D341Med (cell line): ENCODE results near the gene CD109.
A peak's percentile ranks its signal among the peaks of the same experiment; 100 is the strongest.
"Not testable (repeated sequence)": the region's sequence is repeated elsewhere in the genome, so short reads cannot be mapped to it uniquely, and the experiment has no call there.

ENCODE experiments used
- DNase-seq: peaks from one replicate; pipeline ENCODE4 v3.0.0; 2012; ENCODE audit warnings: low spot score

Gene CD109

DNA sequence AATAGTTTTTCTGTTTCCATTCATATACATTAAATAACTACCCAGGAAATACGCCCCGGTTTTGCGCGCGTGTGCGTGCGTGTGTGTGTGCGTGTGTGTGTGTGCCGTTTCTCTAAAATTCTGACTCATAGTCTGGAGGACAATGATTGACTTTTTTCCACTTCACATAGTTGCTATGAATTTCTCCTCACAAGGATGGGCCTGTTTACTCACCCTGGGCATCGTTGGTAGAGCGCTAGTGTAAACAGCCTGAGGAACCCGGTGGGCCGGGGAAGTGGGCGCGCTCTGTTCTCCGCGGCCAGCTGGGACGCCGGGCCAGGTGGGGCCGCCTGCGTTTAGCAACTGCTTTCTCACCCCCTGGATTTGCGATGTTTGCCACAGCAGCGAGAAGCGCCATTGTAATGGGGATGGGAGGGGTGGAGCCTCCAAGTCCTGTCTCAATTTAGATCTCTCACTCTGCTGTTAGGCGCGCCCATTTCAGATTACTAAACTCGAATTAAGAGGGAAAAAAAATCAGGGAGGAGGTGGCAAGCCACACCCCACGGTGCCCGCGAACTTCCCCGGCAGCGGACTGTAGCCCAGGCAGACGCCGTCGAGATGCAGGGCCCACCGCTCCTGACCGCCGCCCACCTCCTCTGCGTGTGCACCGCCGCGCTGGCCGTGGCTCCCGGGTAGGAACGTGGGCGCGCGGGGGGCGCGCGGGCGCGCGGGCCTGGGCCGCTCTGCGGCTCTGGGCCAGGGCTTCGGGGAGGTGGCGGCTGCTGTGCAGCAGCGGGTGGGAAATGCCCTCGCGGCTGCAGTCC, at the start of gene CD109:
Gene CD109, plus strand, starts transcription at position 585 of the 803 bp plus-strand sequence. Its CDS starts 13 bp downstream, at position 598.
- peak; percentile 35 for DNase-seq

DNA sequence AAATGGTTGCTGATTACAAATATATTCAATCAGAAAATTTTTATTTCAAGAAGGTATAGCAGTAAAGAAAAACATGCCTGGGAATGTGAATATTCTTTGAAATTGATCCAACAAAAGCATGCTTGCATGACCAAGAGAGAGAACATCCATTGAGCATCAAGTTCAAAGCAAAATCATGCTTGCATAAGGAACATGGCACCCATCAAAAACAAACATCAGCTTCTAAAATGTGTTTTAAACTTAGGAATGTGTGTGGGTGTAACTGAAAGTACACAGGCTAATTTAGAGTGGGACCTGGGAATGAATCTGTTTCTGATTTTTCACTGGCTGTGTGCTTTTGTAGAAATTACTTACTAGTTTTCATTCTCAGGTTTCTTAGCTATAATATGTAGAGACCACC, 47.8 kb upstream of the CD109 start:
- no peak for DNase-seq

DNA sequence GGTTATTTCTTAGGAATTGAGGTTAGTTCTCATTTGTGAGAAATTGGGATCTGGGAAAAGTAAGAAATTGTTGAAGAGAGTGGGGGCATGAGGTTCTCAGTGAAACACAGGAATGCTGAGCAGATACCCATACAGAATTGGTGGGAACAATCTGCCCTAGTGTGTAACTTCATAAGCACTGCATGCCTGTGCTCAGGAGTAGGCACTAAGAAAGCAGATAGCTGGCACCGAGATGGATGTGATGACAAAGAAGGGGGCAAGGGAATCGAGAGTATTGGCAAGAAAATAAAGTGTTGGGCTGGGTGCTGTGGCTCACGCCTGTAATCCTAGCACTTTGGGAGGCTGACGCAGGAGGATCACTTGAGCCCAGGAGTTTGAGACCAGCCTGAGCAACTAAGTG, 46.2 kb upstream of the CD109 start:
- no peak for DNase-seq

DNA sequence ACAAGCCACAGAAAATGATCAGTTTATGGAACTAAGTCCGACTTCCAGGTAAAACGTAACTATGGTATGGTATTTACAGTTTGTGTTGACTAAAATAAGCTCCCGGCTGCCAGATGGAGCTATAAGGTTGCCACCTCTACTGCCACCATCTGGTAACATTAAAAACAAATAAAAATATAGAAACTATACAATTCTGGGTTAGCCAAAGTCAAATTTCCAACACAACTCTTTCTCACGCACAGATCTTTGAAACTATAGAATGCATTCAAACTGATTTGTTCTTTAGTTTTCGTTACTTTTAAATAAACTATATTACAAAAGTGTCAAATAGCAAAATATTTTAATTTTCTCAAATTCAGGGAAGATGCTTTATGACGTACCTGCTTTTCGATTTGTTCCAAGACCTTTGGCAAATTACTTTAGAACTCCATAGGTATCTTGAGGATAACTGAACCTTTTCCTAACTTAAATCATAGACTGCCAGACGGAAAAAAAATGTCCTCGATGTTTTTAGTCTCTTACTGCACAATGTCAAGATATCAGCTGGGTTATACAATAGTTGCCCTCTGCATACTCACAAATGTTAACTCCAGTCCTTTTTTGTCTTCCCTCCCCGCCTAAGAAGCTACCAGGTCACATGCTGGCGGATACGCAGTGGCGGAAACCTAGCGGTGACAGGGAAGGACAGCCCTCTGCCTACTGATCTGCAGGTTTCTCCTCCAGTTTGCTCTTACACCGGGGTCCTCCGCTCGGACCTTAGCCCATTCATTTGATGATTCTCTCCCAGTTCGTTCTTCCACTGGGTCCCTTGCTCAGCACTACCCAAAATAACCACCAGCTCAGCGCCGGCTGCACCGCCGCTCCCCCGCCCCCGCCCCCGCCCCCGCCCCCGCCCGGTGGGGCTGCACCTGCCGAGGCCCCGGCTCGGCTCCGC, 43.1 kb upstream of the CD109 start:
- DNase-seq: peak; percentile 83

DNA sequence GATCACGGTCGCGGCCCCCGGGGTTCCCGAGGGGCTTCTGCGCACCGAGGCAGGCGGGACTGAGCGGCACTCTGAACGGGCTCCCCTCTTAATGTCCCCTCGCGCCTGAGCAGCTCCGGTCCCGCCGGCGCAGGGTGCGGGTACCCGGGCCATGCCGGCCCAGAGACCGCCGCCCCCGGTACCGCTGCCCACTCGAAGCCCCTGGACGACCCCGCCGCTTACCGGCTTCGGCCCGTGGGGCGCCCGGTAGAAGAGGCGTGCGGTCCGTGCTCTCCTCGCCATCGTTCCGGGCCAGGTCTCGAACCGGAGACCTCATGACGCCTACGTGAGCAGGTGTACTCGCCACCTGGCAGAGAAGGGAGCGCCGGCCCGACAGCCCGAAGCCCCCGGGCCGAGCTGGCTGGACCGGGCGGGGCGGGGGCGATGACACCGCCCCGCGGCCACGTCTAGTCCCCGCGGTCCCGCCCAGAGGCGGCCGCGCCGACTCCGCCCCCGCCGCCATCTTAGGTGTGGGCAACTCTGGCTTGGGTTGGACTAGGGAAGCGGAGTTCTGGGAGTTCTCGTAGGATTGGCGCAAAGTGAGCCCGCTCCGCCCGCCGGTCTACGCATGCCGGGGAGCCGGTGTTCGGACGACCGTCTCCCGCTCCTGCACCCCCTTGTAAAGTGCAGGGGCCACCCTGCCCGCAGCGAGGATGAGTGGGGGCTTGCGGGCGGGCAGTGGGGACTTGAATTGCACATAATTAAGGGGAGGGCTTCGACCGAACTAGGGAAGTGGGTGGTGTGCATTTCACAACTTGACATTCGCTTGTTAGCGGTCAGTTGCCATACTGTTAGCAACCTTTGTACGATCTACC, 42.2 kb upstream of the CD109 start, which contains the start of gene SLC17A5:
Gene SLC17A5, minus strand, starts transcription at position 422 of the 854 bp plus-strand sequence. Its CDS starts 106 bp downstream, at position 316.
- peak; percentile 94 for DNase-seq

DNA sequence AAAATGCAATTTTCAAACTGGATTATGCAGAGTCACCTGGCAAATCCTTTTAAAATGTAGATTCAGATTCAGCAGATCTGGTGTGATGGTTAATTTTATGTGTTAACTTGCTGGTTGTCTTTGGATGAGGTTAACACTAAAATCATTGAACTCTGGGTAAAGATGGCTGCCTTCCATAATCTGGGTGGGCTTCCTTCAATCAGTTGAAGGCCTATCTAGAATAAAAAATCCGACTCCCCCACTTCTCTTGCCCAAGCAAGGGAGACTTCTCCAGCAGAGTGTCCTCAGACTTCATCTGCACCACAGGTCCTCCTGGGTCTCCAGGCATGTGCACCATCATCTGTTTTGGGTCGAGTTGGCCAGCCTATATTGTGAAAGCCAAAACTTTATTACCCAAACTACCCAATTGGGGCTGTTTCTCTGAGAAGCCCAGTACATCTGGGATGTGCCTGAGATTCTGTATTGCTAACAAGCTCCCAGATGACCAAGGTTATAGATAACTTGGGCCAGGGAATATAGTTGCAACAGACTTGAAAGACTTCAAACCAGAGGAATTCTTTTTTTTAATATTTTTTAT, 40.6 kb upstream of the CD109 start:
- DNase-seq: no peak

DNA sequence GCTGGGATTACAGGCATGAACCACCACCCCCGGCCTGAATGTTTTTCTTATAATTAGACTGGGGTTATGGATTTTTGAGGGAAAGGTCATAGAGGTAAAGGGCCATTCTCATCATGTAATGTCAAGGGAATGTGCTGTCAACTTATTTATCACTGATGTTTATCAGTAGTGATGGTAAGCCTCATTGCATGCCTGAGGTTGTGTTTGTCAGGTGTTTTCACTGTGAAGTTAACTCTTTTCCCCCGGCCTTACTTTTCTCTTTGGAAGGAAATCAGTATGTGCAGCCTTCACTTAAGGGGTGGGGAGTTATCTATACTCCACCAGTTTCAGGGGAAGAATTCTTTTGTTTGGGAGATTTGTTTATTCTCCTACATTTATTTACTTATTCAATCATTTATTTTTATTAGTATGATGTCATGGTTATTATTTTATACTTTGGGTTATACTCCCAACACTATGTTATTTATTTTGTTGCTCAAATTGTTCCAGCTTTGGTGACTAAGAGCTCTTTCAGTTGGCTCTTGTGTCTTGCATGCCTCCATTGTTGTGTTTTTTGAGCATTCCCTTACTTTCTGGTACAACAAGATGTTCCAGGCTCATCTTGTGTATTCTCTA, 39.4 kb upstream of the CD109 start:
- DNase-seq: no peak

DNA sequence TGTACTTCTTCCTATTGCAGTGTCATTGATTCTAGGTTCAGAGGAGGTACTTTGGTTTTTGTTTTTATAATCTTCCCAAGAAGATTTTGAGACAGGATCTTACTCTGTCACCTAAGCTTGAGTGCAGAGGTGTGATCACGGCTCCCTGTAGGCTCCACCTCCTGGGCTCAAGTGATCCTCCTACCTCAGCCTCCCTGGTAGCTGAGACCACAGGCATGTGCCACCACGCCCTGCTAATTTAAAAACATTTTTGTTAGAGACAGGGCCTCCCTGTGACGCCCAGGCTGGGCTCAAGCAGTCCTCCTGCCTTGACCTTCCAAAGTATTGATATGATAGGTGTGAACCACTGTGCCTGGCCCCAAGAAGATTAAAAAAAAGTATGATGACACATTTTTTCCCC, 38.8 kb upstream of the CD109 start:
- no peak for DNase-seq

DNA sequence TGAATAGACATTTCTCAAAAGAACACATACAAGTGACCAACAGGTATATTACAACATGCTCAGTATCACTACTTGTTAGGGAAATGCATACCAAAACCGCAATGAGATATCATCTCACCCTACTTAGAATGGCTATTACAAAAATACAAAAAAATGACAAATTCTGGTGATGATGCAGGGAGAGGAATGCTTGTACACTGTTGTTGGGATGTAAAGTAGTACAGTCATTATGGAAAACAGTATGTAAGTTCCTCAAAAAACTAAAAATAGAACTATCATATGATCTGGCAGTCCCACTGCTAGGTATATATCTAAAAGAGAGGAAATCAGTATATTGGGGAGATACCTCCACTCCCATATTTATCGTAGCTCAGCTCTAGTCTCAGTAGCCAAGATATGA, 31.3 kb upstream of the CD109 start:
- no peak for DNase-seq

DNA sequence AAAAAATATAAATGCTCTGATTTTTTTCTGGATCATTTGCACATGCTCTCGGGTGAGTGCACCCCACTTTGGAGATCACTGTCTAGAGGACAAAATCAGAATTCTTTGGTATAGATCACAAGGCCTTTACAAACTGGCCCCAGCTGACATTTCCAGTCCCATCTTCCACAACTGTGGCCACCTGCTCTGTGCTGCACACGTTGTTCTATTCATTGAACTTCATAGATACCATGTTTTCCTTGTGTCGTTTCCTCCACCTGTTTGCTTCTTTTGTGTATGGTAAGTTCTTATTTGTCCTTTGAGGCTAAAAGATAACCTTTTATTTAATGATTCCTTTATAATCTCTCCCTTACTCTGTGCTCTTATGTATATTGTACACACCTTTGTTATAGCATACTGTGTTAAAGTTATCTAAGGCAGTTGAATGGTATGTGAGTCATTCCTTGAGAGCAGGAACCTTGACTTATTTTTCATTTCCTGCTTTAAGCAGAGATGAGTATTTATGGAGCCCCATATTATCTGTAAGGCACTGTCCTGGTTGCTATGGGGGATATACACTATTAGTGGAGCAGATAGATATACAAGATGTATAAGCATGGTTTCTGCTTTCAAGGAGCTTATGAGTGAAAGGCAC, 30.2 kb upstream of the CD109 start:
- DNase-seq: no peak

DNA sequence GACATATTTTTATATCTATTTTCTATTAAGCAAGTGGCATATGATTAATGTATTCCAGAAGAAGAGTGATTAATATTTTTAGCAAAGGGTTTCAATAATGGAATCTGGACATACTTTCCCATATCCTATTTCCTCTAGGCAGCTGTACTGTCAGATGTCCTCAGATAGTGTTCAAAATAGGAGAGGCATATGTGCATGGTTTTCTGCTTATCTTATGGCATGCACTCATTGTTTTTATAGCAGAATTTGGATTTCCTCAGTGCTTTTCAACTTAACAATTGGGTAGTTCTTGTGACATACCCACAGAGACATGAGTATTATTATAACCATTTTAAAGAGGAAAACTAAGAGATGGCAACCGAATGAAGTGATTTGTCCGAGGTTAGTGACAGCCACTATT, 29.6 kb upstream of the CD109 start:
- no peak for DNase-seq

DNA sequence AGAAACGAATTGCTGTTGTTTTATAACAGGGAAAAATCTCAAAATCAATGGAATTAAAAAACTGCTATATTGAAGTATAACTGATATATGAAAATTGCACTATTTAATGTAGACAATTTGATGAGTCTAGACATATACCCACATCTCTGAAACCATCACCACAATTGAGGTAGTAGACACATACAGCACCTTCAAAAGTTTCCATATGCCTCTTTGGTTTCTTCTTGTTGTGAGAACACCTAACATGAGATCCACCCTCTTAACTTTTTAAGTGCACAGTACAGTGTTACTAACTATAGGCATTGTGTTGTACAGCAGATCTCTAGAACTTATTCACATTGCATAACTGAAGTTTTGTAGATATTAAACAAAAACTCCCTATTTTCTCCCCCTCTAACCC, 28.2 kb upstream of the CD109 start:
- DNase-seq: no peak

DNA sequence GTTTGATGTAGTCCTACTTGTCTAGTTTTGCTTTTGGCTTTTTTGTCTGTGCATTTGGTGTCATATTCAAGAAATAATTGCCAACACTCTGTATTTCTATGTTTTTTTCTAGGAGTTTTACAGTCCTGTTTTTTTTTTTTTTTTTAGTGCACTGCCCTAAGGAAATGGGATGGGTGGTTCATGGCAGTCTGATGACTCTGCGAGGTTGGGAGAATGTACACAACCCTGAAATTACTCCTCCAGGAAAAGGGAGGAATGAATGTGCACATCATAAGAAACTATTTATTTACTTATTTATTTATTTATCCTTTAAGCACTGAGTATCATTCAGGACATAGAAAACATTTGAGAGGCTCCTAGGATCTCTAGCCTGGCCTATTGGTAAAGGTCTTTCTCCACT, 27.0 kb upstream of the CD109 start:
- no peak for DNase-seq

DNA sequence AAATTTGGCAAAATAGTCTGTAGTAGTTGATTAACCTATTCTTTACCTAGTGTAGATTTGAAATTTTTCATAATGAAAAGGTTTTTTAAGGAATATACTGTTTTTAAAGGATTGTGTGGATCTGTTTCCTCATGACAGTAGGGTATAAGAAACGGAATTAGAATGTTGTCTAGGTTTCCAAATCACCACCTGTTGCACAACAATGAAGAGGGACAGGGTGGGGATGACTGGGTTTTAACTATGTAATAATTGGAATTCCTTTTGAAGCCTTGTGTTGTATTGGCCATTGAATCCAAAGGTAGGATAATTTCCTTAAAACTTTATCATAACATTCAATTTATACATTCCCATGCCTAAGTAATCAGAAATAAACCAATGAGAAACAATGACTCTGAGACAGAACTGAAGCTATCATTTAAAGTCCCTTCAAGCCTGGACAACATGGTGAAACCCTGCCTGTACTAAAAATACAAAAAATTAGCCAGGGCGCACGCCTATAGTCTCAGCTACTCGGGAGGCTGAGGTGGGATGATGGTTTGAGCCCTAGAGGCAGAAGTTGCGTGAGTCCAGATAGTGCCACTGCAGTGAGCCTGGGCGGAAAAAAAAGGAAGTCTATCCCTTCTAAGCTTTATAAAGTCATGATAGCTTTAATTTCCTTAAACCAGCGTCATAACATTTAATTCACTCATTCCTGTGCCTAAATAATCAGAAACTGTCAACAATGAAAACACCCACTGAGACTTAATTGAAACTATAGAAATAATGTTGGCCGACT, 23.9 kb upstream of the CD109 start:
- no peak for DNase-seq

DNA sequence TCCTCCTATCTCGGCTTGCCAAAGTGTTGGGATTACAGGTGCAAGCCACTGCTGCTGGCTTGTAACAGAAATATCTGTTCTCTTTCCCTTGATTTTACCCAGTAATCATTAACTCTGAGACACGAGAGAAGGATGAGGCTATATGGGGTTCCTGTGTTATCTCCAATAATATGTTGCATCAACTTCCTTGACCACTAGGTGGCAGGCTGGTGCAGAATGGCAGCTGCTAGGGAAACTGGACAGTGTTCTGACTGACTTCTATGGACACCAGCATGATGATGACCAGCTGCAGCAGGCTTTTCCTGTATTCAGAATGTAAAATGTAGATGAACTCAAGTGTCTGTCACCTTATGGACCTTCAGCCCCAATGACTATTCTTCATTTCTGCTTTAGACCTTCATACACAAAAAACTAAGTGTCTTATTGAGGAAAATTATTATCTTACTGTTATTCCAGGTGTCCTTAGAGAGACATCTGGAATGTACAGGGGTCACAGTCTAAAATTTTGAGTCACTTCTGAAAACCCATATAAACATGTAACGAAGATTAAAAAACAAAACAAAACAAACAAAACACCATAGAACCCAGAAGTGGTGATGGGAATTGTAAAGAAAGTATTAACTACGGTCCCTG, 20.4 kb upstream of the CD109 start:
- DNase-seq: peak; percentile 74

DNA sequence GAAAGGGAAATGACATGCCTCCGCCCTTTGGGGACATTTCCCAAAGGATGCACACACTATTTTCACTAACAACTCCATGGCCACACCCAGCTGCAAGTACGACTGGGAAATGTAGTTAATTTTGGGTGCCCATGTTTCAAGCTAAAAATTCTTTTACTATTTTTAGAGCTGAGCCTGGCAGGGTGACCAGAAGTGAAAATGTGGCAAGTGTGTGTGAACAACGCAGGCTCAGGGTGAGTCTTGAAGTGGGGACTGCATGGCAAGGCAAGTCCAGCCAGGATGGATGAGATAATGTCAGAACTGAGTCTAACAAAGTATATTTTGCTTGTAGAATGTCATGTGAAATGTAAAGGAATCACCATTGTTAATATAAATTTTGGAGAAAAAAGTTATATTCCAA, 17.0 kb upstream of the CD109 start:
- DNase-seq: no peak

DNA sequence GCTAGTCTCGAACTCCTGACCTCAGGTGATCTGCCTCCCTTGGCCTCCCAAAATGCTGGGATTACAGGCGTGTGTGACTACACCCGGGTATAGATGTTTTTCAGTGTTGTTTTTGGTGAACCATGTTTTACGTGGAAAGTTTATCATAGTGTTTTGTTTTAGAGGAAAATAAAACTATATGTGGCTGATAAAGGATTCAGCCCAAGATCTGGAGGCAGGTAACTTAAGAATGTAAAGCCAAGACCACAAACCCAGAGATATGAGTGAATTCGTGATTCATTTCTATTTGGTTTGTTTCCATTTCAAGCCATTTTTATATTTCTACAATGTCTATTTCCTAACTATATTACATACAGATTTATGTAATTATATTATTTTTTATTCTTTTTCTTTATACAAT, 16.2 kb upstream of the CD109 start:
- not testable (repeated sequence) for DNase-seq

DNA sequence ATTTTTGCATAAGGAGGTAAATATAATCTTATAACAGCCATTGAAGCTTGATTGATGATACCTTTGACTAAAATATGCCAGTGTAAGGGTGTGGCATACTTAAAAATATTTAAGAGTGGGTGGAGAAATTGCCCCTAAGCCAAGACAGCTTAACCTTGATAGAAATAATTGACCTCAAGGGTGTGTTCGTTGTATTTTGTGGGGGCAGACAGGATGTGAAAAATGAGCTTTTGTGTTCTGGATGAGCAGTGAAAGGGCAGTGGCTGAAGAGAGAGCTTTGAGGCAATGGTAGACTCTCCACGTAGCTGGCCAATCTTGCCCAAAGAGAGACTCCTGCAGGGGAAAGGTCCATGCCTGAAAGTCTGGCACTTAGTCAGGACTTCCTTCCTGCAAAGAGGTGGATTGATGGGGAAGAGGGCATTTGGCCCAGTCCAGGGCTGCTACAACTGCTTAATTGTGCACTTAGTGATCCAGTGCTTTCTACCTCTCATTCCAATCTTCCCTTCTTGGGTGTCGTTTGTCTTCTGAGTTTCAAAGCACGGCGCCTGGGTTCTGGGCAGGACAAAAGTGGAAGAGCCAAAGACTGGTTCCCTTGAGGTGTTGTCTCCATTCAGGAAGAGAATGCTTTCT, 15.6 kb upstream of the CD109 start:
- DNase-seq: no peak

DNA sequence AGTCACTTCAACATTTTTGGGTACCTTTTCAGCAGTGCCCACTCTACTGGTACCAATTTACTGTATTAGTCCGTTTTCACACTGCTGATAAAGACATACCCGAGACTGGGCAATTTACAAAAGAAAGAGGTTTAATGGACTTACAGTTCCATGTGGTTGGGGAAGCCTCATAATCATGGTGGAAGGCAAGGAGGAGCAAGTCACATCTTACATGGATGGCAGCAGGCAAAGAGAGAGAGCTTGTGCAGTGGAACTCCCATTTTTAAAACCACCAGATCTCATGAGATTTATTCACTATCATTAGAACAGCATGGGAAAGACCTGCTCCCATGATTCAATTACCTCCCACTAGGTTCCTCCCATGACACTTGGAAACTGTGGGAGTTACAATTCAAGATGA, 12.4 kb upstream of the CD109 start:
- DNase-seq: not testable (repeated sequence)
